PC-9 (cell line): ENCODE results near the gene MCIDAS. TPM values are rescaled to one million over a fixed set of nuclear protein-coding genes. Genes with fewer than 3 reads are reported as not detected.

ENCODE experiments used
- BruUV-seq: library from RNA; stranded (reverse); fragments of 400-500 nt; replicated peaks from 2 replicates; lab custom pipeline; 2021; lab: Mats Ljungman, UMichigan
- CTCF ChIA-PET: fragments of 300-600 bp; sonication (Branson Sonifier 250); formaldehyde crosslinking; loops from one replicate; lab custom pipeline; 2022; ENCODE audit warnings: antibody characterized with exemption; lab: Charles Lee
- POLR2A ChIA-PET: fragments of 300-600 bp; sonication (Branson Sonifier 250); formaldehyde crosslinking; loops from one replicate; lab custom pipeline; 2022; ENCODE audit warnings: antibody characterized with exemption; ENCODE audit not compliant: unreplicated experiment; lab: Charles Lee
- DNase-seq, 2 experiments: peaks; one replicate each; pipeline versions ENCODE4 v3.0.0 to v3.0.0-alpha.2; 2015 to 2022; ENCODE audit warnings: mixed read lengths in 1 of 2
- H2AFZ ChIP-seq: fragments of 200-600 bp; sonication (generic); 2 replicates; pipeline ENCODE4 v1.8.1; 2017; ENCODE audit warnings: antibody characterized with exemption
- H3F3A ChIP-seq: fragments of 200-600 bp; sonication (generic); 2 replicates; pipeline ENCODE4 v1.8.1; 2017; ENCODE audit warnings: antibody characterized with exemption, mild to moderate bottlenecking, low read depth; ENCODE audit not compliant: insufficient read depth
- H3K27ac ChIP-seq: fragments of 200-600 bp; sonication (generic); 2 replicates; pipeline ENCODE4 v1.6.1; 2016; ENCODE audit warnings: mixed run types
- H3K27me3 ChIP-seq: fragments of 200-600 bp; sonication (generic); 2 replicates; pipeline ENCODE4 v1.6.1; 2016; ENCODE audit warnings: low read depth, mixed run types; ENCODE audit not compliant: insufficient read depth
- H3K36me3 ChIP-seq: fragments of 200-600 bp; sonication (generic); 2 replicates; pipeline ENCODE4 v1.6.1; 2016; ENCODE audit warnings: low read depth, mixed run types
- H3K4me1 ChIP-seq: fragments of 200-600 bp; sonication (generic); replicated peaks from 2 replicates; pipeline ENCODE4 v1.6.1; 2016; ENCODE audit warnings: mixed run types; ENCODE audit not compliant: insufficient read depth
- H3K4me2 ChIP-seq: fragments of 200-600 bp; sonication (generic); 2 replicates; pipeline ENCODE4 v1.6.1; 2017; ENCODE audit warnings: mixed run types
- H3K4me3 ChIP-seq: fragments of 200-600 bp; sonication (generic); 2 replicates; pipeline ENCODE4 v1.6.1; 2016; ENCODE audit warnings: mixed run types
- H3K79me2 ChIP-seq: fragments of 200-600 bp; sonication (generic); 2 replicates; pipeline ENCODE4 v1.6.1; 2017; ENCODE audit warnings: low read depth, mixed run types
- H3K9me2 ChIP-seq: fragments of 200-600 bp; sonication (generic); 2 replicates; pipeline ENCODE4 v1.8.1; 2017; ENCODE audit warnings: mild to moderate bottlenecking; ENCODE audit not compliant: insufficient read depth
- H3K9me3 ChIP-seq: fragments of 200-600 bp; sonication (generic); 2 replicates; pipeline ENCODE4 v1.8.1; 2016; ENCODE audit warnings: low read depth; ENCODE audit not compliant: insufficient read depth
- H4K20me1 ChIP-seq: fragments of 200-600 bp; sonication (generic); 2 replicates; pipeline ENCODE4 v1.8.1; 2017; ENCODE audit not compliant: insufficient read depth
- EZH2 ChIP-seq: fragments of 200-600 bp; sonication (generic); IDR thresholded peaks from 2 replicates; pipeline ENCODE4 v1.8.0; 2017; ENCODE audit warnings: antibody characterized with exemption, low read depth
- intact Hi-C: fragments of 100-400 bp; cut with micrococcal nuclease; formaldehyde crosslinking; loops from one replicate; pipeline ENCODE4 v1.10.0; 2022; ENCODE audit not compliant: unreplicated experiment
- total RNA-seq: library from RNA; stranded (reverse); gene quantifications from 2 replicates; pipeline ENCODE4 v1.2.3, GENCODE V29; 2021
- TF ChIP-seq, protein P1 (sequence below): fragments of 200-600 bp; sonication (generic); conservative IDR thresholded peaks from 2 replicates; pipeline ENCODE4 v1.6.1; 2017; ENCODE audit warnings: mixed run types, antibody characterized with exemption, mild to moderate bottlenecking, moderate library complexity

MCIDAS gene
- total RNA-seq, 1 experiment from 2014 or later = 1.8 TPM

DNA sequence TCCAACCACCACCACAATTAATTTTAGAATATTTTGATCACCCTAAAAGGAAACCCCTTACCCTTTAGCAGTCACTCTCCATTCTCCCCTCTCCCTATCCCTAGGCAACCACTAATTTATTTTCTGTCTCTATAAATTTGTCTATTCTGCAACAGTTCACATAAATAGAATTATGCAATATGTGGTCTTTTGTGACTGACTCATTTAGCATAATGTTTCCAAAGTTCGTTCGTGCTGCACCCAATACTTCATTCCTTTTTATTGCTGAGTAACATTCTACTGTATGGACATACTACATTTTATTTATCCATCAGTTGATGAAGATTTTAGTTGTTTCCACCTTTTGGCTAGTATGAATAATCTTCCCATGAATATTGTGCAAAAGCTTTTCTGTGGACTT is 36.0 kb downstream of the MCIDAS start:
- Histone ChIP-seq H3K4me1 (peaks cover 46% of the 10 kb centered on the region), H3K27me3 (no peaks in the 10 kb centered on the region), H3K4me3 (no peak overlapping the region), H4K20me1 (no peaks in the 10 kb centered on the region), H3K27ac (no peak overlapping the region), H3F3A (peaks cover 13% of the 10 kb centered on the region; the same call in 1 of the 2 replicates), H3K79me2 (no peaks in the 10 kb centered on the region), H3K9me3 (no peaks in the 10 kb centered on the region), H3K36me3 (no peaks in the 10 kb centered on the region), H3K4me2 (no peak overlapping the region), H3K9me2 (no peaks in the 10 kb centered on the region), H2AFZ (no peak overlapping the region)
- TF ChIP-seq, protein P1, sequence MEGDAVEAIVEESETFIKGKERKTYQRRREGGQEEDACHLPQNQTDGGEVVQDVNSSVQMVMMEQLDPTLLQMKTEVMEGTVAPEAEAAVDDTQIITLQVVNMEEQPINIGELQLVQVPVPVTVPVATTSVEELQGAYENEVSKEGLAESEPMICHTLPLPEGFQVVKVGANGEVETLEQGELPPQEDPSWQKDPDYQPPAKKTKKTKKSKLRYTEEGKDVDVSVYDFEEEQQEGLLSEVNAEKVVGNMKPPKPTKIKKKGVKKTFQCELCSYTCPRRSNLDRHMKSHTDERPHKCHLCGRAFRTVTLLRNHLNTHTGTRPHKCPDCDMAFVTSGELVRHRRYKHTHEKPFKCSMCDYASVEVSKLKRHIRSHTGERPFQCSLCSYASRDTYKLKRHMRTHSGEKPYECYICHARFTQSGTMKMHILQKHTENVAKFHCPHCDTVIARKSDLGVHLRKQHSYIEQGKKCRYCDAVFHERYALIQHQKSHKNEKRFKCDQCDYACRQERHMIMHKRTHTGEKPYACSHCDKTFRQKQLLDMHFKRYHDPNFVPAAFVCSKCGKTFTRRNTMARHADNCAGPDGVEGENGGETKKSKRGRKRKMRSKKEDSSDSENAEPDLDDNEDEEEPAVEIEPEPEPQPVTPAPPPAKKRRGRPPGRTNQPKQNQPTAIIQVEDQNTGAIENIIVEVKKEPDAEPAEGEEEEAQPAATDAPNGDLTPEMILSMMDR = no peak
- intact Hi-C loops = no loop called here
- ChIA-PET CTCF (no interaction called here), POLR2A (no interaction called here)
- no TSS peak for BruUV-seq
- peak in 1 of 2 experiments; percentile 55 for DNase-seq

DNA sequence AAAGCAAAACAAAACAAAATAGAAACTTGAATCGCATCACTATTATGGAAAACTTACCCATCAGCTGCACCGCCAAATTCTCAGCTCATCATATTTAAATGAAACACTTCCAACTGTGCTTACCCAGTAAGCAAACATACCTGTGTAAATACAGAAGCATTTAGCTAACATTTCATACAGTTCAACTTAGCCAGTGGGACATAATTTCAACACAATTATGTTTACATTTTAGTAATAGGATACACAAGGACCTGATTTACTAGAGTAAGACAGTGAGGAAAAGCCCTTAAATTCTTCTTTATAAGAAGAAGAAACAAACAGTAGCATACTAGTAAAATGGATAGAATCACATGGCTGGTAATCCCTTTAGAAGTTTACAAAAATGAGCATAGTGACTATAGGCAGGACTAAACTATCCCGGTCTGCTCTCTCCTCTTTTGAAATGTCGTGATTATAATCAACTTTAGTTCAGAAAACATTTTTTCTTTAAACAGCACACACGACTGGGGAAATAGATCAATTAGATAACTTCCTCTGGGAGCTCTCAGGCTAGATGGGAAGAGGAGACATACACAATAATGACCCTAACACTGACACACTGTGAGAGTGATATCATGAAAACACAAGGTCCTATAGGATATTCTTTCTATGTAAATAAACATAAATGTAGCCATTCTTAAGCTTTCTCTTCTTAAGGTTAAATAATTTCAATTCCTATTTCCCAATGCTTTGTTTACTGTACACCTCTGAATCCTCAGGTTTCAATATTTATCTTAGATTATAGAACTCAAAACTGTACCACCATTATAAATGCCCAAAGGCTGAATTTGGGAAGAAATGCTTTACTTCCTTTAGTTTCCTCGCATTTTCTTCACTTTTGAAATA is 38.2 kb downstream of the MCIDAS start:
- no TSS peak for BruUV-seq

DNA sequence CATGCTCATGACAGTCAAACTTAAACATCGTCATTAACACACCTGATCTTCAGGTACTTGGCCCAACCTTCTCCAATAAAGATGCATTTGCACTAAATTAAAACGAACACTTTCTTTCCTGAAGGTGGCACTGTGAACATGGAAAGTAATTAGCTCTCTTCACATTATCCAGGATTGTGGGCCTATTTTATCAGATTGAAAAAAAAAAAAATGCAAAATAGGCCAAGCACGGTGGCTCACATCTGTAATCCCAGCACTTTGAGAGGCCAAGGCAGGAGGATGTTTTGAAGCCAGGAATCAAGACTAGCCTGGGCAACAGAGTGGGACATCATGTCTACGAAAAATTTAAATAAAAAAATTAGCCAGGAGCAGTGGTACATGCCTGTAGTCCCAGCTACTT is 39.7 kb downstream of the MCIDAS start:
- POLR2A ChIA-PET = interaction anchor here (0.5 to 0.8 kb wide), 4 partner anchors 45 to 219 kb away, joined by 3 to 11 read pairs (median 4); no protein-coding TSS in a partner anchor
- CTCF ChIA-PET = interaction anchor here (0.6 to 1.4 kb wide), 2 partner anchors 45 to 120 kb away, joined by 3 to 7 read pairs; partner anchors contain the start of gene DHX29
- no TSS peak for BruUV-seq

More for the DNA sequence above, 38.2 kb downstream of the MCIDAS start:
- TF ChIP-seq EZH2 = no peak
- TF ChIP-seq, protein P1 = no peak
- H4K20me1 ChIP-seq = no peaks in the 10 kb centered on the region
- H3K9me3 ChIP-seq = no peaks in the 10 kb centered on the region
- H3K79me2 ChIP-seq = no peaks in the 10 kb centered on the region
- peak overlapping the region; percentile 28 for H3K27ac ChIP-seq
- ChIA-PET POLR2A (interaction anchor here (0.6 kb wide), 1 partner anchor 58 kb away, joined by 3 read pairs; no protein-coding TSS in a partner anchor), CTCF (no interaction called here)
- no peaks in the 10 kb centered on the region for H3K36me3 ChIP-seq
- H3K27me3 ChIP-seq = no peaks in the 10 kb centered on the region
- peak overlapping the region; percentile 39; the same call in 1 of the 2 replicates for H2AFZ ChIP-seq
- peak in 1 of 2 experiments; percentile 90 for DNase-seq
- intact Hi-C loops = no loop called here
- H3K4me3 ChIP-seq = peak overlapping the region; percentile 34; the same call in 1 of the 2 replicates
- no peaks in the 10 kb centered on the region for H3K9me2 ChIP-seq
- H3K4me1 ChIP-seq = peaks cover 46% of the 10 kb centered on the region
- H3K4me2 ChIP-seq = peak overlapping the region; percentile 66
- peaks cover 13% of the 10 kb centered on the region; the same call in 1 of the 2 replicates for H3F3A ChIP-seq

More for the DNA sequence above, 39.7 kb downstream of the MCIDAS start:
- no peaks in the 10 kb centered on the region for H4K20me1 ChIP-seq
- no peaks in the 10 kb centered on the region for H3K9me3 ChIP-seq
- no peak overlapping the region for H3K27ac ChIP-seq
- H3K4me3 ChIP-seq = no peak overlapping the region
- H3K4me1 ChIP-seq = peaks cover 46% of the 10 kb centered on the region
- intact Hi-C loops = no loop called here
- 0 out of 2 replicates have a peak overlapping the region, but pooled peaks have one; percentile 66 for H3K4me2 ChIP-seq
- no peaks in the 10 kb centered on the region for H3K27me3 ChIP-seq
- TF ChIP-seq EZH2 = no peak
- TF ChIP-seq, protein P1 = peak; percentile 68
- DNase-seq = peak in 1 of 2 experiments; percentile 54
- no peaks in the 10 kb centered on the region for H3K36me3 ChIP-seq
- H2AFZ ChIP-seq = no peak overlapping the region
- H3F3A ChIP-seq = peaks cover 13% of the 10 kb centered on the region; the same call in 1 of the 2 replicates
- no peaks in the 10 kb centered on the region for H3K79me2 ChIP-seq
- H3K9me2 ChIP-seq = no peaks in the 10 kb centered on the region
